Measurements from ENCODE around the gene RSL1D1.
A peak's percentile ranks its signal among the peaks of the same experiment; 100 is the strongest.
"Not testable (repeated sequence)": the region's sequence is repeated elsewhere in the genome, so short reads cannot be mapped to it uniquely, and the experiment has no call there.

RSL1D1 gene

GRCh38 chr16:11797166-11797956 lies 54.0 kb downstream of the RSL1D1 start, which contains the start of gene ZC3H7A:
Gene ZC3H7A, minus strand, starts transcription at chr16:11797258. Its CDS starts 14,904 bp downstream, at chr16:11782354.
- peak; percentile 88 for DNase-seq

- no peak for DNase-seq
Measured at GRCh38 chr16:11796227-11797165, 54.8 kb downstream of the RSL1D1 start.

GRCh38 chr16:11795887-11796226 lies 55.5 kb downstream of the RSL1D1 start:
- no peak for DNase-seq

GRCh38 chr16:11794996-11795886 lies 56.1 kb downstream of the RSL1D1 start:
- DNase-seq: no peak

- no peak for DNase-seq
Measured at GRCh38 chr16:11794447-11794846, 56.9 kb downstream of the RSL1D1 start.

- DNase-seq: no peak
Measured at GRCh38 chr16:11793840-11794239, 57.5 kb downstream of the RSL1D1 start.

- peak; percentile 99 for DNase-seq
Measured at GRCh38 chr16:11792410-11793241, 58.7 kb downstream of the RSL1D1 start.

GRCh38 chr16:11791144-11791828 lies 60.1 kb downstream of the RSL1D1 start:
- no peak for DNase-seq

- DNase-seq: no peak
Measured at GRCh38 chr16:11788914-11789313, 62.4 kb downstream of the RSL1D1 start.

- DNase-seq: not testable (repeated sequence)
Measured at GRCh38 chr16:11784980-11785599, 66.3 kb downstream of the RSL1D1 start.

- not testable (repeated sequence) for DNase-seq
Measured at GRCh38 chr16:11784381-11784780, 67.0 kb downstream of the RSL1D1 start.

GRCh38 chr16:11784038-11784369 lies 67.3 kb downstream of the RSL1D1 start:
- DNase-seq: no peak

All from SHP77 treated with DMSO at 0.1 percent for 48 hours (cell line).